K562 (cell line): ENCODE measurements around the gene UTP14A. TPM values are rescaled to one million over a fixed set of nuclear protein-coding genes. Genes with fewer than 3 reads are reported as not detected.

Experiments used
- HMGN3 ChIP-seq: IDR thresholded peaks from 2 replicates; pipeline ENCODE4 v1.6.1; 2011; ENCODE audit warnings: borderline replicate concordance, low read depth, mild to moderate bottlenecking, mixed read lengths, low read length; ENCODE audit not compliant: insufficient read length; ENCODE audit errors: extremely low read depth
- NFRKB ChIP-seq: fragments of 450-650 bp; IDR thresholded peaks from 2 replicates; pipeline ENCODE4 v1.6.1; 2016; ENCODE audit warnings: low read depth
- PTTG1 ChIP-seq: fragments of 450-650 bp; IDR thresholded peaks from 2 replicates; pipeline ENCODE4 v1.6.1; 2016; ENCODE audit warnings: low read depth, mild to moderate bottlenecking, missing genetic modification characterization, missing compliant biosample characterization
- SOX6 ChIP-seq: fragments of 450-650 bp; IDR thresholded peaks from 2 replicates; pipeline ENCODE4 v1.6.1; 2014; ENCODE audit warnings: mild to moderate bottlenecking
- SRF ChIP-seq, 2 experiments: fragments of 250-450, 450-650 bp in 1 of 2; sonication (Bioruptor Pico) in 1 of 2; sonication (generic) in 1 of 2; formaldehyde crosslinking; IDR thresholded peaks; 2 replicates each; pipeline versions ENCODE4 v1.5.0 to v1.5.1; 2020 to 2022; ENCODE audit warnings: mild to moderate bottlenecking in 1 of 2, missing genetic modification reagents in 1 of 2
- polyA plus RNA-seq, 8 experiments: library from polyadenylated mRNA; depleted of rRNA in 4 of 8; stranded (reverse) in 5 of 8; unstranded in 3 of 8; fragments of >200 nt; fragmentation: Nextera tagmentation in 2 of 8; fragmentation: Illumina TruSeq in 1 of 8; extraction: Ambion mirVana in 2 of 8; extraction: Trizol in 1 of 8; gene quantifications; 2 replicates each; pipeline versions ENCODE4 v1.2.1 to v1.2.3, GENCODE V29; 2011 to 2014; ENCODE audit warnings: inconsistent platforms in 1 of 8, missing spikeins in 1 of 8
- total RNA-seq, 7 experiments: library from RNA; depleted of rRNA in 6 of 7; stranded (reverse); fragments of >200 nt in 6 of 7; fragmentation: Illumina TruSeq in 2 of 7; extraction: Trizol in 2 of 7; gene quantifications; 2 replicates each; pipeline versions ENCODE4 v1.2.1 to v1.2.3, GENCODE V29; 2011 to 2021; ENCODE audit warnings: low replicate concordance in 1 of 7
- TF ChIP-seq, protein P1 (sequence below): fragments of 250-450 bp; sonication (Bioruptor Pico); IDR thresholded peaks from 2 replicates; pipeline ENCODE4 v1.8.0; 2022; ENCODE audit warnings: inconsistent platforms, mild to moderate bottlenecking, moderate library complexity, borderline replicate concordance
- TF ChIP-seq, protein P2 (sequence below): fragments of 450-650 bp; IDR thresholded peaks from 2 replicates; pipeline ENCODE4 v1.6.1; 2016; ENCODE audit warnings: borderline replicate concordance
- TF ChIP-seq, protein P3 (sequence below): fragments of 250-450 bp; sonication (Bioruptor Pico); IDR thresholded peaks from 2 replicates; pipeline ENCODE4 v1.4.0; 2020
- TF ChIP-seq, protein P4 (sequence below), 3 experiments: IDR thresholded peaks in 2 of 3; conservative IDR thresholded peaks in 1 of 3; 2 replicates each; pipeline ENCODE4 v1.5.1; 2011 to 2012; ENCODE audit warnings: low read length in 3 of 3, mild to moderate bottlenecking in 3 of 3, control low read depth in 2 of 3, improper control_type of control experiment in 1 of 3, inconsistent platforms in 1 of 3, low read depth in 1 of 3, mixed read lengths in 1 of 3, moderate library complexity in 1 of 3; ENCODE audit not compliant: insufficient read depth in 2 of 3
- TF ChIP-seq, protein P5 (sequence below): fragments of 250-450 bp; sonication (Bioruptor Pico); IDR thresholded peaks from 2 replicates; pipeline ENCODE4 v1.5.0; 2021; ENCODE audit warnings: mild to moderate bottlenecking, borderline replicate concordance

The UTP14A gene
- total and polyA plus RNA-seq, 9 of the 15 experiments (the other 6 are each of a cell fraction or from before 2014, with no cell fraction given), result 30.5 to 91.0 (median 64.1) TPM

DNA sequence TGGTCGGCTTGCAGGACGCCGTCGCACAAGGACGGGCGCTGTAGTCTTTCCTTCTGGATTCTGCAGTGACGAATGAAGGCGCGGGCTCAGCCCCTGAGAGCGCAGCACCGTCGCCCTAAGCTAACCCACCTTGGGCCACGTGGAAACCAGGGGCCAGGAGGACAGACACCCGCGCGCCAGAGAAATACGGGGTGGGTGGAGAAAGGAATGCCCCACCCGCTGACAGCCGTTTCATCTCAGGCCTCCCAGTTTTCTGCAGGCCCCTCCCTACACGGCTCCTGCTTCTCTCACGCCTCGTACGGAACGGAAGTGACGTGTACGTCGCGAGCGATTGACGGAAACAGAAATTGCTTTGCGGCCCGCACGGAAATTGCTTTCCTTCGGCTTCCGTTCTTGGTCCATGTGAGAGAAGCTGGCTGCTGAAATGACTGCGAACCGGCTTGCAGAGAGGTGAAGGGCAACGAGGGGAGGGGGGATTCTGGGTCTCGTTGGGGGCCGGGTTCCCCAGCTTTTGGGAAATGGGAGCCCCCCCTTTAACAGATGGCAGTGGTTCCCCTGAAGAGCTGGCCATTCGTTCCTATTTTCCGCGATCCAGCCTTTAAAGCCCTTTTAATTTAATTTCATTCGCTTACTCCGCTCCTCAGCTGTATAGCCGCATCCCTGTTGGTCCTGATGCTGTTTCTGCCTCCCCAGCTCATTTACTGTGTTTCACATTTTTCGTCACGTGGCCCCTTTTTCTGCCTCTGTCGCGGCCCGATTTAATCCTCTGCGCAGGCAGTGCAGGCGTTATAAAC lies at the start of gene UTP14A (continued):
- TF ChIP-seq, protein P1, sequence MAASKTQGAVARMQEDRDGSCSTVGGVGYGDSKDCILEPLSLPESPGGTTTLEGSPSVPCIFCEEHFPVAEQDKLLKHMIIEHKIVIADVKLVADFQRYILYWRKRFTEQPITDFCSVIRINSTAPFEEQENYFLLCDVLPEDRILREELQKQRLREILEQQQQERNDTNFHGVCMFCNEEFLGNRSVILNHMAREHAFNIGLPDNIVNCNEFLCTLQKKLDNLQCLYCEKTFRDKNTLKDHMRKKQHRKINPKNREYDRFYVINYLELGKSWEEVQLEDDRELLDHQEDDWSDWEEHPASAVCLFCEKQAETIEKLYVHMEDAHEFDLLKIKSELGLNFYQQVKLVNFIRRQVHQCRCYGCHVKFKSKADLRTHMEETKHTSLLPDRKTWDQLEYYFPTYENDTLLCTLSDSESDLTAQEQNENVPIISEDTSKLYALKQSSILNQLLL (CRISPR knock-in tag), result no peak
- TF ChIP-seq PTTG1 (tag) (no peak), HMGN3 (no peak), NFRKB (peak; percentile 47; the same call in 1 of the 2 replicates), SRF (CRISPR knock-in tag; IDR thresholded peaks at IDR 0.05) (peak in 1 of 2 experiments; percentile 58; a peak in 1 of 4 replicates), SOX6 (0 out of 2 replicates have a peak, but pooled peaks have one; percentile 34)
- TF ChIP-seq, protein P2, sequence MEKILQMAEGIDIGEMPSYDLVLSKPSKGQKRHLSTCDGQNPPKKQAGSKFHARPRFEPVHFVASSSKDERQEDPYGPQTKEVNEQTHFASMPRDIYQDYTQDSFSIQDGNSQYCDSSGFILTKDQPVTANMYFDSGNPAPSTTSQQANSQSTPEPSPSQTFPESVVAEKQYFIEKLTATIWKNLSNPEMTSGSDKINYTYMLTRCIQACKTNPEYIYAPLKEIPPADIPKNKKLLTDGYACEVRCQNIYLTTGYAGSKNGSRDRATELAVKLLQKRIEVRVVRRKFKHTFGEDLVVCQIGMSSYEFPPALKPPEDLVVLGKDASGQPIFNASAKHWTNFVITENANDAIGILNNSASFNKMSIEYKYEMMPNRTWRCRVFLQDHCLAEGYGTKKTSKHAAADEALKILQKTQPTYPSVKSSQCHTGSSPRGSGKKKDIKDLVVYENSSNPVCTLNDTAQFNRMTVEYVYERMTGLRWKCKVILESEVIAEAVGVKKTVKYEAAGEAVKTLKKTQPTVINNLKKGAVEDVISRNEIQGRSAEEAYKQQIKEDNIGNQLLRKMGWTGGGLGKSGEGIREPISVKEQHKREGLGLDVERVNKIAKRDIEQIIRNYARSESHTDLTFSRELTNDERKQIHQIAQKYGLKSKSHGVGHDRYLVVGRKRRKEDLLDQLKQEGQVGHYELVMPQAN, result peak; percentile 90; the same call in 1 of the 2 replicates
- TF ChIP-seq, protein P3, sequence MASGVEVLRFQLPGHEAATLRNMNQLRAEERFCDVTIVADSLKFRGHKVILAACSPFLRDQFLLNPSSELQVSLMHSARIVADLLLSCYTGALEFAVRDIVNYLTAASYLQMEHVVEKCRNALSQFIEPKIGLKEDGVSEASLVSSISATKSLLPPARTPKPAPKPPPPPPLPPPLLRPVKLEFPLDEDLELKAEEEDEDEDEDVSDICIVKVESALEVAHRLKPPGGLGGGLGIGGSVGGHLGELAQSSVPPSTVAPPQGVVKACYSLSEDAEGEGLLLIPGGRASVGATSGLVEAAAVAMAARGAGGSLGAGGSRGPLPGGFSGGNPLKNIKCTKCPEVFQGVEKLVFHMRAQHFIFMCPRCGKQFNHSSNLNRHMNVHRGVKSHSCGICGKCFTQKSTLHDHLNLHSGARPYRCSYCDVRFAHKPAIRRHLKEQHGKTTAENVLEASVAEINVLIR (CRISPR knock-in tag), result peak; percentile 67
- TF ChIP-seq, protein P4, sequence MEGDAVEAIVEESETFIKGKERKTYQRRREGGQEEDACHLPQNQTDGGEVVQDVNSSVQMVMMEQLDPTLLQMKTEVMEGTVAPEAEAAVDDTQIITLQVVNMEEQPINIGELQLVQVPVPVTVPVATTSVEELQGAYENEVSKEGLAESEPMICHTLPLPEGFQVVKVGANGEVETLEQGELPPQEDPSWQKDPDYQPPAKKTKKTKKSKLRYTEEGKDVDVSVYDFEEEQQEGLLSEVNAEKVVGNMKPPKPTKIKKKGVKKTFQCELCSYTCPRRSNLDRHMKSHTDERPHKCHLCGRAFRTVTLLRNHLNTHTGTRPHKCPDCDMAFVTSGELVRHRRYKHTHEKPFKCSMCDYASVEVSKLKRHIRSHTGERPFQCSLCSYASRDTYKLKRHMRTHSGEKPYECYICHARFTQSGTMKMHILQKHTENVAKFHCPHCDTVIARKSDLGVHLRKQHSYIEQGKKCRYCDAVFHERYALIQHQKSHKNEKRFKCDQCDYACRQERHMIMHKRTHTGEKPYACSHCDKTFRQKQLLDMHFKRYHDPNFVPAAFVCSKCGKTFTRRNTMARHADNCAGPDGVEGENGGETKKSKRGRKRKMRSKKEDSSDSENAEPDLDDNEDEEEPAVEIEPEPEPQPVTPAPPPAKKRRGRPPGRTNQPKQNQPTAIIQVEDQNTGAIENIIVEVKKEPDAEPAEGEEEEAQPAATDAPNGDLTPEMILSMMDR (IDR thresholded peaks at IDR 0.05 in 2 of 3, conservative IDR thresholded peaks at IDR 0.05 in 1 of 3; ENCODE audit: insufficient read depth in 2 of 3, low read depth in 1 of 3, low read length in 3 of 3), result no peak
- TF ChIP-seq, protein P5, sequence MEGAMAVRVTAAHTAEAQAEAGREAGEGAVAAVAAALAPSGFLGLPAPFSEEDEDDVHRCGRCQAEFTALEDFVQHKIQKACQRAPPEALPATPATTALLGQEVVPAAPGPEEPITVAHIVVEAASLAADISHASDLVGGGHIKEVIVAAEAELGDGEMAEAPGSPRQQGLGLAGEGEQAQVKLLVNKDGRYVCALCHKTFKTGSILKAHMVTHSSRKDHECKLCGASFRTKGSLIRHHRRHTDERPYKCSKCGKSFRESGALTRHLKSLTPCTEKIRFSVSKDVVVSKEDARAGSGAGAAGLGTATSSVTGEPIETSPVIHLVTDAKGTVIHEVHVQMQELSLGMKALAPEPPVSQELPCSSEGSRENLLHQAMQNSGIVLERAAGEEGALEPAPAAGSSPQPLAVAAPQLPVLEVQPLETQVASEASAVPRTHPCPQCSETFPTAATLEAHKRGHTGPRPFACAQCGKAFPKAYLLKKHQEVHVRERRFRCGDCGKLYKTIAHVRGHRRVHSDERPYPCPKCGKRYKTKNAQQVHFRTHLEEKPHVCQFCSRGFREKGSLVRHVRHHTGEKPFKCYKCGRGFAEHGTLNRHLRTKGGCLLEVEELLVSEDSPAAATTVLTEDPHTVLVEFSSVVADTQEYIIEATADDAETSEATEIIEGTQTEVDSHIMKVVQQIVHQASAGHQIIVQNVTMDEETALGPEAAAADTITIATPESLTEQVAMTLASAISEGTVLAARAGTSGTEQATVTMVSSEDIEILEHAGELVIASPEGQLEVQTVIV, result peak; percentile 94
